Stimulated activated CD8-positive, alpha-beta memory T cell treated with anti-CD3 and anti-CD28 coated beads, Interleukin-4, amount 100 ng/mL, for 48 hours (primary cell): ENCODE data around the gene ATOH8.

Experiments
- DNase-seq: peaks from one replicate; pipeline ENCODE4 v3.0.0-alpha.2; 2020

Gene ATOH8

GRCh38 chr2:85772019-85772745, 18.4 kb downstream of the ATOH8 start:
- DNase-seq: no peak

- no peak for DNase-seq
Measured at GRCh38 chr2:85772841-85773491, 19.2 kb downstream of the ATOH8 start.

- no peak for DNase-seq
Measured at GRCh38 chr2:85773692-85774091, 19.9 kb downstream of the ATOH8 start.

- DNase-seq: no peak
Measured at GRCh38 chr2:85774126-85774978, 20.6 kb downstream of the ATOH8 start.

GRCh38 chr2:85775406-85776381, 21.9 kb downstream of the ATOH8 start:
- no peak for DNase-seq

- DNase-seq: no peak
Measured at GRCh38 chr2:85776672-85777071, 22.9 kb downstream of the ATOH8 start.

- no peak for DNase-seq
Measured at GRCh38 chr2:85777441-85777861, 23.7 kb downstream of the ATOH8 start.

- no peak for DNase-seq
Measured at GRCh38 chr2:85778646-85779379, 25.0 kb downstream of the ATOH8 start.

- DNase-seq: no peak
Measured at GRCh38 chr2:85779641-85780315, 26.0 kb downstream of the ATOH8 start.

- DNase-seq: no peak
Measured at GRCh38 chr2:85780316-85781012, 26.7 kb downstream of the ATOH8 start.

- DNase-seq: no peak
Measured at GRCh38 chr2:85781013-85781332, 27.2 kb downstream of the ATOH8 start.

GRCh38 chr2:85783796-85784195, 30.0 kb downstream of the ATOH8 start:
- DNase-seq: no peak

GRCh38 chr2:85784474-85784986, 30.7 kb downstream of the ATOH8 start:
- no peak for DNase-seq

GRCh38 chr2:85785027-85785822, 31.4 kb downstream of the ATOH8 start:
- DNase-seq: no peak

GRCh38 chr2:85785871-85786270, 32.1 kb downstream of the ATOH8 start:
- DNase-seq: no peak

- no peak for DNase-seq
Measured at GRCh38 chr2:85786444-85786843, 32.7 kb downstream of the ATOH8 start.

GRCh38 chr2:85786865-85787264, 33.1 kb downstream of the ATOH8 start:
- no peak for DNase-seq

GRCh38 chr2:85787282-85787980, 33.6 kb downstream of the ATOH8 start:
- no peak for DNase-seq

- no peak for DNase-seq
Measured at GRCh38 chr2:85787981-85788340, 34.2 kb downstream of the ATOH8 start.
